SHP77 treated with DMSO at 0.1 percent for 48 hours (cell line): ENCODE data around the gene ATAT1.
"Not testable (repeated sequence)": the region's sequence is repeated elsewhere in the genome, so short reads cannot be mapped to it uniquely, and the experiment has no call there.

Source experiments
- DNase-seq: peaks from one replicate; lab custom pipeline; 2025; lab: John Stamatoyannopoulos, UW

Gene ATAT1

DNA sequence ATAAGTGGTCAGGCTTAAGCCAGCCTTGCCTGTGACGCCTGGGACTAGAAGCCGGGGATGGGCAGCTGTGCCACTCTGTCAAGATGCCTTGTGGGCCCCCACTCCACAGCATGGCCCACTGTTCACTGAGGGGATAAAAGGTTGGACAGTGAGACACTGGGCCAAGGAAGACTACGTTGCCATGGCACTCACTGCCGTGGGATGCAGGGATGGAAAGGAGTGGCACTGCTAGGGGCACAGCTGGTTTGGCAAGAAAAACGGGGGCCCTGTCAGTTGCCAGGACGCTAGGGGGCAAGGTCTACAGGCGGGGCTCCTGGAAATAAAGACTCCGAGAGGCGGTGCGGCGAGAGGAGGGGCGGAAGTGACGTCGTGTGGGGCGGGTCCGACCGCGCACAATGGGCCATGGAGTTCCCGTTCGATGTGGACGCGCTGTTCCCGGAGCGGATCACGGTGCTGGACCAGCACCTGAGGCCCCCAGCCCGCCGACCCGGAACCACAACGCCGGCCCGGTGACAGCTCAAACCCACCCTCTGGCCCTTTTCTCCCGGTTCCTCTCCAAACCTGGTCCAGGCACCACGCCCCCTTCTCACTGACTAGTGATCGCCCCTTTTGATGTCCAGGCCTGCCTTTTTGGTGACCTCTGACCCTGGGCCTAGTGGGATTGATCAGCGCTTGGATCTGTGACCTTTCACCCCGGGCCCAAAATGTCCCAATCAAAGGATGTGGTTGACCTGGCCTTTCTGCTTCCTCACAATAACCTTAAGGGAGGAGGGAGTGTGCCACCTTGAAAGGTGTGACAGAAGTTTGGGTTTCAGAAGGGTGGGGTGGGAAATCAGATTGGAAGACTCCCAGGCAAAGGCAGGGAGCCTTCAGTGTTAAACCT is at the start of gene ATAT1:
Gene ATAT1, plus strand, starts transcription at position 391 of the 883 bp plus-strand sequence.
- DNase-seq = peak; percentile 56

DNA sequence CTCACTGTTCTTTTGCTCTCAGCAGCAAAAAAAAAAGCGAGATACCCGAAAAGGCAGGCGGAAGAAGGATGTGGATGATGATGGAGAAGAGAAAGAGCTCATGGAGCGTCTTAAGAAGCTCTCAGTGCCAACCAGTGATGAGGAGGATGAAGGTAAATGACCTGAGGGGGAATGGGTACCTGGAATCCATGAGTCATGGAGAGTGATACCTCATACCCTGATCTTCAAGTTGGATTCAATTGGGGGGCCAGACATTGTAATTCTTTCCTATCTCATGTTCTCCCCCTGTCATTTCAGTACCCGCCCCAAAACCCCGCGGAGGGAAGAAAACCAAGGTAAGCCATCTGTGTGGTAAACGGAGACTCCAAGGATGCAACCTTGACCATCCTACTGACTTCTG is 48.6 kb upstream of the ATAT1 start:
- DNase-seq = no peak

DNA sequence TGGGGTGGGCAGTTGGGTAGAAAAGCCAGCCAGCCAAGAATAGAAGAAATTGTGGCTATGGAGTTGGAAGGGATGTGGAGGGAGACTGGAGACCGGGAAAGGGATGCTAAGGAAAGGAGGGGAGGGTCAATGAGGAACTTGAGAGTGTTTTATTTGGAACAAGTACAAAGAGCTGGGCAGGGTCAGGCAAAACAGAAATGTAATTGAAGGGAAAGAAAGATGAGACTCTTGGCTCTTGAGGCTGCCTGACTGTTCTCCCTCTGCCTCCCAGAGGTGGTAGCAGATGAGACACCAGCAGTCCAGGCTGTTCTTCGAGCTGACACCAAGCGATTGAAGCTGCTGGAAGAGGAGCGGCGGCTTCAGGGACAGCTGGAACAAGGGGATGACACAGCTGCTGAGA is 42.8 kb upstream of the ATAT1 start:
- DNase-seq = no peak

DNA sequence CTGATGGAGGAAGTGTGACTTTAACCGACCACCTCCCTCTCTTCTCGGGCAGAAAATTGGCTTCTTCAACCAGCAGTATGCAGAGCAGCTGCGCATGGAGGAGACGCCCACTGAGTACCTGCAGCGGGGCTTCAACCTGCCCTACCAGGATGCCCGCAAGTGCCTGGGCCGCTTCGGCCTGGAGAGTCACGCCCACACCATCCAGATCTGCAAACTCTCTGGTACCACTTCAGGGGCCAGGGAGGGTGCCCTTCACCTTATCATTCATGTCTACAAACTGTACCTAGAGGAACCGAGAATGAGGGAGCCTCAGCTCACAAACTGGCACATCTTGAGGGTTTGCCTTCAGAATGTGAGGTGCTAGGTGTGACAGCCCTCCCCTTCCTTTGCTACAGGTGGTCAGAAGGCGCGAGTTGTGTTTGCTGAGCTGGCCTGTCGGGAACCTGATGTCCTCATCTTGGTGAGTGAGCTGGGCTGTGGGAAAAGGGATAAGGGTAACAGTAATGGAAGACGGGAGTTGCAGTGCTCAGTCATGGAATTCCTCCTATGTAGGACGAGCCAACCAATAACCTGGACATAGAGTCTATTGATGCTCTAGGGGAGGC is 36.8 kb upstream of the ATAT1 start:
- DNase-seq = no peak

DNA sequence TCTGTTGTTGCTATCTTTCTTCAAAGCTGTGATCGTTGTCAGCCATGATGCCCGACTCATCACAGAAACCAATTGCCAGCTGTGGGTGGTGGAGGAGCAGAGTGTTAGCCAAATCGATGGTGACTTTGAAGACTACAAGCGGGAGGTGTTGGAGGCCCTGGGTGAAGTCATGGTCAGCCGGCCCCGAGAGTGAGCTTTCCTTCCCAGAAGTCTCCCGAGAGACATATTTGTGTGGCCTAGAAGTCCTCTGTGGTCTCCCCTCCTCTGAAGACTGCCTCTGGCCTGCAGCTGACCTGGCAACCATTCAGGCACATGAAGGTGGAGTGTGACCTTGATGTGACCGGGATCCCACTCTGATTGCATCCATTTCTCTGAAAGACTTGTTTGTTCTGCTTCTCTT is 36.2 kb upstream of the ATAT1 start:
- DNase-seq = no peak

DNA sequence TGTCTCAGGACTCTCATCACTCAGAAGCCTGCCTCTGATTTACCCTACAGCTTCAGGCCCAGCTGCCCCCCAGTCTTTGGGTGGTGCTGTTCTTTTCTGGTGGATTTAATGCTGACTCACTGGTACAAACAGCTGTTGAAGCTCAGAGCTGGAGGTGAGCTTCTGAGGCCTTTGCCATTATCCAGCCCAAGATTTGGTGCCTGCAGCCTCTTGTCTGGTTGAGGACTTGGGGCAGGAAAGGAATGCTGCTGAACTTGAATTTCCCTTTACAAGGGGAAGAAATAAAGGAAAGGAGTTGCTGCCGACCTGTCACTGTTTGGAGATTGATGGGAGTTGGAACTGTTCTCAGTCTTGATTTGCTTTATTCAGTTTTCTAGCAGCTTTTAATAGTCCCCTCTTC is 35.7 kb upstream of the ATAT1 start:
- DNase-seq = no peak

DNA sequence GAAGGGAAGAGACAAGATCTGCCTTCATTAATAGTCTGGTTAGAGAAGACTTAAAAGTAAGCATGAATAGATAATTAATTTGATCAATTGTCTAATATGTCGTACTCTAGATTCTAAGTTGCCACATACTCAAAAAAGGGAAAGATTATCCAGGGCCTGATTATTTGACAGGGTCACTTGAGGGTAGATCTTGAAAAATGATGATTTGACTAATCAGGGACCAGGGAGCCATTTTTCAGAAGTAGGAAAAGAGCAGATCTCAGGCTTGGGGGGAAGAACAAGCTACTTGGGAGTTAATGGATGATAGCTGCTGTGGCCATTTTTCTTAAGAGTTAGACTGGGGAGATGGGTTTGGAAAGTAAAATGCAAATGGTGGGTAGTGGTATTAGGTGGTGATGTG is 34.4 kb upstream of the ATAT1 start:
- DNase-seq = no peak

DNA sequence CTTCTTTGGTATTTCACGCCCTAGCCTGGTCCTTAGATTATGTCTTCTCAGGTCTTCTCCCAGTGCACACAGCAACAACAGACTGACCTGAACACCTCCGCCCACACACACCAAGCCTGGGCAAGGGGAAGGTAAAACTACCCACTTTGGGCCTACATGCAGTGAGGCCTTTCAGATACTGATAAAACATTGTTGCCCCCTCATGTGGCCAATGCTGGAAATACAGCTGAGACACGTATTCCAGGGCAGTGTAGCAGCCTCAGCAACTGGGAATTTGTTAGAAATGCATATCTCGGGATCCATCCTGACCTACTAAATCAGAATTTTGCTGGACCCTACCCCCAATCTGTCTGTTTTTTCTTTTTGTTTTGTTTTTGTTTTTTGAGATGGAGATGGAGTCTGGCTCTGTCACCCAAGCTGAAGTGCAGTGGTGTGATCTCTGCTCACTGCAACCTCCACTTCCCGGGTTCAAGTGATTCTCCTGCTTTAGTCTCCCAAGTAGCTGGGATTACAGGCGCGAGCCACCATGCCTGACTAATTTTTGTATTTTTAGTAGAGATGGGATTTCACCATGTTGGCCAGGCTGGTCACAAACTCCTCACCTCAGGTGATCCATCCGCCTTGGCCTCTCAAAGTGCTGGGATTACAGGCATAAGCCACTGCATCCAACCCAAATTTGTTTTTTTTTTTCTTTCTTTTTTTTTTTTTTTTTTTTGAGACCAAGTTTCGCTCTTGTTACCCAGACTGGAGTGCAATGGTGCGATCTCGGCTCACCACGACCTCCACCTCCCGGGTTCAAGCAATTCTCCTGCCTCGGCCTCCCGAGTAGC is 29.1 kb upstream of the ATAT1 start:
- not testable (repeated sequence) for DNase-seq

DNA sequence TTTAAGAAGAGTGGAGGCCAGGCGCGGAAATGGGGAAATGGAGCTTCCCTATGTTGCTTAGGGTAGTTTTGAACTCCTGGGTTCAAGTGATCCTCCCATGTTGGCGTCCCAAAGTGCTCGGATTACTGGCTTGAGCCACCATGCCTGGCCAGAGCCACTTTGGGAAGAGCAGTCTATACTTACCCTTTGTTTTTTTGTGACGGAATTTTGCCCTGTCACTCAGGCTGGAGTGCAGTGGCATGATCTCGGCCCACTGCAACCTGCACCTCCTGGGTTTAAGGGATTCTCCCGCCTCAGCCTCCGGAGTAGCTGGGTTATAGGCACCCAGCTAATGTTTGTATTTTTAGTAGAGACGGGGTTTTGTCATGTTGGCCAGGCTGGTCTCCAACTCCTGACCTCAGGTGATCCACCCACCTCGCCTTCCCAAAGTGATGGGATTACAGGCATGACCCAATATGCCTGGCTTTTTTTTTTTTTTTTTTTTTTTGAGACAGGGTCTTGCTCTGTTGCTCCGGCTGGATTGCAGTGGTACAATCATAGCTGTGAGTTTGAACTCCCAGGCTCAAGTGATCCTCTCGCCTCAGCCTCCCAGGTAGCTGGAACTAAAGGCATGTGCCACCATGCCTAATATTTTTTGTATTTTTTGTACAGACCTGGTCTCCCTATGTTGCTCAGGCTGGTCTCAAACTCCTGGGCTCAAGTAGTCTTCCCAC is 27.6 kb upstream of the ATAT1 start:
- DNase-seq = no peak

DNA sequence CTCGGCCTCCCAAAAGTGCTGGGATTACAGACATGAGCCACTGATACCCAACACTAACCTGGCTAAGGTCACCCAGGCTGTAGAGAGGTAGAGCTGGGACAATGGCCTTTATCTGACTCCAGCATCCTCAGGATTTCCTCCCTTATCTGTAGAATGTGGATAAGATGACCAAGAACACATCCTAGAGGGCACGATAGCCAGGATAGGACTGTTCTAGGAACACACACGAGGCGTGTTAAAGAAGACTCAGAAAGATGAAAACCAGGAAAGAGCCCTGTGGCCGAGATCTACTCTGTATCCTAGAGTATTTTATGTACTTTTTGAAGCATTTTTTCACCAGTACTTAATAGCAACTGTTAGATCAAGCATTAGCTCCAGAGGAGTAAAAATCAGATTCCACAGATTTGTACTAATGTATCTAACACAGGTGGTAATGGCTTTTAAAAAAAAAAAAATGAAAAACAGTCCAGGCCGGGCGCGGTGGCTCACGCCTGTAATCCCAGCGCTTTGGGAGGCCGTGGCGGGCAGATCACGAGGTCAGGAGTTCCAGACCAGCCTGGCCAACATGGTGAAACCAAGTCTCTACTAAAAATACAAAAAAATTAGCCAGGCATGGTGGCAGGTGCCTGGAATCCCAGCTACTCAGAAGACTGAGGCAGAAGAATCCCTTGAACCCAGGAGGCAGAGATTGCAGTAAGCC is 26.9 kb upstream of the ATAT1 start:
- no peak for DNase-seq

DNA sequence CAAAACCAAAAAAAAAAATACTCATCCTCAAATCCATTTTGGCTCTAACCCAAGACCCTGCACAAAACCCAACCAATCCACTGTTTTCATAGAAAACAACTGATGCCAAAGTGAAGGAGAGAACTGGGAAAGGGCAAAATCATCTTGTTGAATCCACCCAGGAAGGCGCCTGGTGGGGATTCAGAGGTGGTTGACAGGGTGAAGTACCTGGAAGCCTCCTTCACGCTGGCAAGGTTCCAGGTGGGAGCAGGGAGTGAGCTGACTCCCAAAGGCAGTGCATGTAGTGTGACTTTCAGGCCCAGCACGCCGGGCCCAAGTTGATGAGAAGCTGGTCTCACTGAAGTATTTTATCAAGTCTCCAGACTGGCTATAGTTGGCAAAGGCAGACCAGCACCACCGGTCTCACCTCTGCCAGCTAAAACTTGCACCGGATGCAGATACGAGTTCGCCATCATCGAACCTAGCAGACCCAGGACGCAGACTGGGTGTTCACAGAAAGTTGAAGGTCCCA is 26.2 kb upstream of the ATAT1 start:
- no peak for DNase-seq

DNA sequence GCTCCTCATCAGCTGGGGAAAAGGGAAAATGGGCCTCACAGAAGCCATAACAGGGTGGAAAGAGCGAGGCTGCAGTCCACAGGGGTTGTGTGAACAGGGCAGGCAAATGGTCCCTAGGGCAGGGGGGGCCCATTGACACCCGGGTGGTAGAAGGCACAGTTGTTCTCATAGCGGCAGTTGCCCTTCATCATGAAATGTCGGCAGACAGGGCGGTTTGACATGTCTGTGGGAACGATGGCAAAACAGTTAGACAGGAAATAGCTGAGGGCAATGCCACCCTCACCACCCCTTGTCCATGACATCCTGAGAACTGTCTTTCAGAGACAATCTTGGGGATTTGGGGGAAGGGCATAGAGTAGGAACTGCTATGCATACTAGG is 25.2 kb upstream of the ATAT1 start:
- DNase-seq = no peak

DNA sequence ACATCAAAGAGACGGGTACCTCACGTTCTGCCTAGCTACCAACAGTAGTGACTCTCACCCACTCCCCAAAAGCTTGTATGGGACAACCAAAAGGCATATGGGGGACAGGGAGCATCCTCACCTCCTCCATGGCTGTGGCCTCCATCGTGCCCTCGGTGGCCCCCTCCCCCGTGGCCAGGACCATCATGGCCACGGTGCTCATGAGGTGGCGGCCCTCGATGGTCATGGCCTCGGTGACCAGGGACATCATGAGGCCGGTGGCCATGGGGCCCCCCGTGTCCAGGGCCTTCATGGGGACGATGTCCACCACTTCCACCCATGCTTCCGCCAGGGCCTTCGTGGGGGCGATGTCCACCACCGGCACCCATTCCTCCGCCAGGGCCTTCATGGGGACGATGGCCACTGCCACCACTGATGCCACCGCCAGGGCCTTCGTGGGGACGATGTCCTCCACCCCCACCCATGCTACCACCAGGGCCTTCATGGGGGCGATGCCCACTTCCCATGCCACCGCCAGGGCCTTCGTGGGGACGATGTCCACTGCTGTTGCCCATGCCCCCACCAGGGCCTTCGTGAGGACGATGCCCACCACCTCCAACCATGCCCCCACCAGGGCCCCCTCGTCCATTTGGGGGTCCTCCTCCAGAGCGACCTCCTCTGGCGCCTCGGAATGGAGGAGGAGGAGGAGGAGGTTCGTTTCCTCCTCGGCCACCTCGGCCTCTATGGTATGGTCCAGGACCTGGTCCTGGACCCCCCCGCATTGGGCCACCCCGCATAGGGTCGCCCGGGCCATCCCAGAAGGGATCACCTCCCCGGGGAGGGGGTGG is 24.6 kb upstream of the ATAT1 start:
- no peak for DNase-seq

DNA sequence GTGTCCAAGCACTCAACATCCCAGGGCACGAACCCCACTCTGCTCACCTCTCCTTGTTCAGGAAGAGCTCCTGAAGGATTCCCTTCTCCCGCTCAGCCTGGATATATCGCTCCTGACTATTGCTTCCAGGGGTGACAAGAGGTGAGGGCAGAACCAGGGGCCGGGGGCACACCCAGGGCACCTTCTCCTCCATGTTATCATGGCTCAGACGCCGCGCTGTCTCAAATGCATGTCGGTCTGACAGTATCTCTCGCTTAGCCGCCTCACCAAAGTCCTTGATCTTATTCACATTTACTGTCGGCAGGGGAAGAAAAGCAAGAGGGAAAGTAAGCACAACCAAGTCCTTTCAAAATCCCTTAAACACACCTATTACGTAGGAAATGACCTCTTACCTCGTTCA is 22.7 kb upstream of the ATAT1 start:
- no peak for DNase-seq

DNA sequence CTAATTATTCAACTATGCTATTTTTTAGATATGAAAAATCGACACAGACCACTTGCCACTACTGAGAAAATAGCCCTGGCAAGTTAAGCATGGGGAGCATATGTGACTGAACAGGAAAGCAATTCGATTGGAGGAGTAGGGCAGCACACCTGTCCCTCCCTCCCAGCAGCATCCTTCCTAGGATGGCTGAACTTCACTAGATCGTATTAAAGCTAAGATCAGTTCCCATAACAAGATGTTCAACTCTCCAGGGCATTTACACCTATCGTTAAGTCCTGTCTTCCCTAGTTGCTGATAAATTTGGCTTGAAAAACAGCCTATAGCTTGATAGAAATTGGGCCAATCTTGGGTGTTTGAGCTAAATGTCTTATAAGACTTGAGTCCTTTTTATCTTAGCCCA is 16.6 kb upstream of the ATAT1 start:
- DNase-seq = no peak

DNA sequence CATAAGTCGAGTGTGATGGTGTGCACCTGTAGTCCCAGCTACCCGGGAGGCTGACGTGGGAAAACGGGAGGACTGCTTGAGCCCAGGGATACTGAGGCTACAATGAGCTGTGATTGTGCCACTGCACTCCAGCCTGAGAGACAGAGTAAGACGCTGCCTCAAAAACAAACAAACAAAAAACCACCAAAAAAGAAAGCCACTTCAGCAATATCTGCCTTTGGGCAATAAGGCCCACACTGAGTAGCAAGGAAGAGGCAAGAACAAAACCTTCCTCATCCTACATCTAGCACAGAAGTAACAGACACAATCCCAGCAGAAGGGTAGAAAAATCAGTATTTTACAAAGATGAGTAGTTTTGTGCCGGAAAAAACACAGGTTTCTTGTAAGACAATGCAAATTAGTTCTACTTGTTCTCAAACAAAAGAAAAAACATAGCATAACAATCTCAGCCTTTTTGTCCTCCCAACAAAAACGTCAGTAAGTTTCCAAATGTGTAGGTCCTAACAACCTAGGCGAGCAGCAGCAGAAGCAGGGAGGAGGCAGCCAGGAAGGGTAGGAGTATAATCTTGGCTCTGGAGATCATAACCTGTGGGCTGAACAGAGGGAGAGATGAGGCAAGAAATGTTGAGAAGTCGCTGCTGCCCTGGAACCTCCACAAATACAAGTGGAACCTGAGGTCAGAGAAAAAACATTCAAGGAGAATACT is 15.4 kb upstream of the ATAT1 start:
- DNase-seq = no peak

DNA sequence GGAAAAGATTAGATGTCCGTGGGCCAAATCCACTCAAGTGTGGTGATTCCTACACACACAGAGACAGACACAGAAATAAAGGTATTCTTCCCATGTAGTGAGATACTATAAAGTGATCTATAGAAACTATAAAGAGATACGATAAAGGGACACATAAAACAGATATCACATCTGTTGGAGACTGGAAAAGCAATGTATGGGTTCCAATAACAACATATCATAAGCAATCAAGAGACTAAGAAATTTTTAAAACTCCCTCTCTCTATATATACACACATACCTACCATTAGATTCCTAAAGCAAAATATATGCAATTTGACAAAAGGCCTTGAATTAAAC is 14.8 kb upstream of the ATAT1 start:
- DNase-seq = no peak

DNA sequence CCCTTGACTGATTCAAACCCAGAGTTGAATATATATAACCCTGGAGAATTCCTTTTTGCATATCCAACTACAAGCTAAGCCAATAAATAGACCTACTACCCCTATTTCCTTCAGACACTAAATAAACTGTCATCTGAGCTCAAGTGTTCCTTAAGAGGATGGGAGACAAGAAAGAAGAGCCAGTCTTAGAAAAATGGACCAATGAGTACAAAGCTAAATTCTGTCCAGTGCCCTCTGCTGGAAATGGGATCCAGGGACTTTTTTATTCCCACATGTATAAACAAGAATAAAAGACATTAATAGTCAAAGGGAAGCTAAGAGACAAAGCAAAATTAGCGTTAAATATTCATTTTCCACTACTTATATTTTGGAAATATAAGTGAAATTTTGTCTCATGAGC is 14.5 kb upstream of the ATAT1 start:
- DNase-seq = no peak

DNA sequence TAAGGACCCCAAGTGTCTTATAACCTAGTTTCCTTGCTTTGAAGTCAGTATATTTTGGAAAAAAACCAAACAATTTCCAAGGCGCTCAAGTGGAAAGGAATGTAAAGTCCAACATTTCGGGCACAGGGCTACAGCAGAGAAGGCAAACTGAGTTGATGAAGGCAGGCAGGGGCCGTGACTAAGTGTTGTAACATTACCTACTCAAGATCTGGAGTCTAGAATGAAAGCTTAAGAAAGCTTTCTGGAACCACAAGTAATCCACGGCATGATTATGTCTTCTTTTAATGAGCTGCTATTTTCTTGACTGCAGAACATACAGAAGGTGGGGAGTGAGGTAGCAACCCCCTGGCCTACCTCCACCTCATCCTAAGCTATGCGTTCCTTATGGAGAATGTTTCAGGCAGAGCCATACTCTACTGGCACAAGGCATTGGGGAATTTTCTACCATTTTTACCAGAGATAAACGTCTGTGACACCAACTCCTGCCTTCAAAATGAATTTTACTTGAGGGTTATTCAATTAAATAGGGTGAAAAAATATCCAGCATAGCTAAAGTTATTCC is 13.9 kb upstream of the ATAT1 start:
- no peak for DNase-seq
